Activated CD4-positive, CD25-positive, alpha-beta regulatory T cell treated with anti-CD3 and anti-CD28 coated beads, Interleukin-2, amount 50 U/mL, for 72 hours (primary cell): ENCODE measurements around the gene NUDT2.
"Not testable (repeated sequence)": the region's sequence is repeated elsewhere in the genome, so short reads cannot be mapped to it uniquely, and the experiment has no call there.

Source experiments
- DNase-seq: peaks from one replicate; pipeline ENCODE4 v3.0.0; 2021

Gene NUDT2

DNA sequence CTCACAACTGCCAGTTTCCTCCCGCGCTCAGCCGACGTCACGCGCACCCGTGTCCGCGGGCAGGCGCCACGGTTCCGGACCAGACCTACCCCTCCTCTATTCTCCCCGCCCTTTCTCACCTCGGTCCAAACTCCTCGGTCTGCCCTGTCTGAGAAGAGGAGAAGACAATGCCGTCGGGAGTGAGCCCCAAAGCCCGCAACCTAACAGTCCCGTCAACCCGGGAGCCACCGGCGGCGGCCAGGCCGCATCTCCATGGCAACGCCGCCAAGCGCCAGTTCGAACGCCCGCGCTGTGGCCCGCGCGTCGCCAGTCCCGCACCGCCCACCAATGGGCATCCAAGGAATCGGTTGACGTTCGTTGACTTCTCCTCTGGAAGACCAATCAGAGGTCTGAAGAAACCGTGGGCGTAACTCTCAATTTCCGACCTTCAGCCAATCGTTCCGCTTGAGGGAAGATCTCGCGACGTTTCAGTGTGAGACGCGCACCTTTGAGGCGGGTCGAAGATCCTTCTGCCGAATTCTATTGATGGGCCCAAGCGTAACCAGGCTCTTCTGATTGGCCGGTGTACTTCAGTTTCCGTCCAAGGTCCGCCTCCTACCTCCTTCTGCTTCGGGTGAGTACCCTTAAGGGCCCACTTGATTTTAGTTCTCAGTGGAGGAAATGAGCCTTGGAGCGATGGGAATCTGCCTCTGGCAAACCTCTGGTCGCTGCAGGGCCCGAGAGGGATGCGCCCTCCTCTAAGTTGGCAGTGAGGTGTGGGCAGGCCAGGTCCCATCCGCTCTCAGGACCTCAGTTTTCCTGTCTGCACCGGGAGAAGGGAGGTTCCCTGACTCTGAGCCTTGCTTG, at the start of gene NUDT2, which contains the start of gene KIF24:
Gene NUDT2 (plus strand): TSS at position 583 of the 846 bp plus-strand sequence. CDS start 9,471 bp downstream, outside the sequence.
Gene KIF24 (minus strand): TSS at position 282 of the 846 bp plus-strand sequence. CDS start 17,922 bp downstream, outside the sequence.
- peak; percentile 94 for DNase-seq

- no peak for DNase-seq
Observed at GRCh38 chr9:34282096-34282495, 47.3 kb upstream of the NUDT2 start.

- no peak for DNase-seq
Observed at GRCh38 chr9:34289159-34289558, 40.2 kb upstream of the NUDT2 start.

DNA sequence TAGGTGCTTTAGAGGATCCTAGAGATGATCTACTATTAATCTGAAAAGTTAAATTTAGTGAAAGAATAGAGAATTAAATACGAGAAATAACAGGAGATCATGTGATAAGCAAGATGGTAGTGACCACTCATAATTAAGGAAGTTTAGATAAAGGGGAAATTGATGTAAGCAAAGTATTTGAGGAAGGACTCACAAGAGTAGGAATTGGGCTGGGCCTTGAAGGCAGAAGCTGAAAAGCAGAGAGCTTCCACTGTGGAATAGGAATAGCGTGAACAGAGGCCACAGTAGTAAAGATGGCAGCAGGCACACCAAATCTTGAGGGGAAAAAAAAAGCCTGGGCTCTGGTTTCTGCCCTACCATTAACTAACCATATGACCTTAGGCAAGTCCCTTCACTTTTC, 38.3 kb upstream of the NUDT2 start:
- no peak for DNase-seq

DNA sequence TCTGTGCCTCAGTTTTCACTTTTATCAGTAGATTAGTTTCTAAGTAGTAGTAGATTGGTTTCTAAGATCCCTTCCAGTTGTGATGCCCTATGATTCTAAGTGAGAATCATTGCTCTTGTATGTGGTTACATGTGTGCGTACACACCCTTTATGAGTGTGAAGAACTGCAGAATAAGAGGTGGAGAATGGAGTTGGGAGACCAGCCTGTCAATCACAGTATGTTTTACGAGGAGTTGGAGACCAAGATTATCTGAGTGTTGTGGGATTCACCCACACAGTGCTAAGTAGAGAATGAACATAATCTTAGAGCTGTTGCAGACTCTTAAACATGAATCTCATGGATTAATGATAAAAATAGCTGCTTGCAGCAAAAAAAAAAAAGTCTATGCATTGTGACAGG, 37.9 kb upstream of the NUDT2 start:
- DNase-seq, result no peak

DNA sequence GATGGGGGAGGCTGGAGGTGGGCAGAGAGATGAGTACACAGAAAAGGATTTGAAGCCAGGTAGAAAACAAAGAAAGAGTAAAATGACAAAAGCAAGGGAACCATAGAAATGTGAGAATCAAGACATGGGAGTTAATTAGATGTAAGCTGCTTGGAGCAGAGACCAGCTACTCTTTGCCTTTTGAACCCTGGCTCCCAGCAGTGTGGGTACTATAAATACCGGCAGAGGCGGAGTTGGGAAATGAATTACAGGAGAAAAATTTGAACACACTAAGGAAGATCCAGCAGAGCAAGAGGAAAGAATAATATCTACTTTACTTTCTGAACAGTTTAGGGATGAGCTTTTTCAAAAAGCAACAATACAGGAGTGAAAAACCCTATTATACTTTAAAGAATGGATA, 36.8 kb upstream of the NUDT2 start:
- no peak for DNase-seq

DNA sequence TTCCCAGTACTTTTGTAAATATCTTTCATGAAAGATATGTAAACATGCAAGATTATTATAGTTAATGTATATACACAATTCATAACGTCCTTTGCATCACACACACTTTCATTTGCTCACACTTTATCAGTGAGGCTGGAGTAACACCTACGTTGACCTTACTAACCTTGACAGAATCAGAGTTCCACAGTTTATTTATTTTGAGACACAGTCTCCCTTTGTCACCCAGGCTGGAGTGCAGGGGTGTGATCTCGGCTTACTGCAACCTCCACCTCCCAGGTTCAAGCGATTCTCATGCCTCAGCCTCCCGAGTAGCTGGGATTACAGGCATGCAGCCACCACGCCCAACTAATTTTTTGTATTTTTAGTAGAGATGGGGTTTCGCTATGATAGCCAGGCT, 28.3 kb upstream of the NUDT2 start:
- not testable (repeated sequence) for DNase-seq

DNA sequence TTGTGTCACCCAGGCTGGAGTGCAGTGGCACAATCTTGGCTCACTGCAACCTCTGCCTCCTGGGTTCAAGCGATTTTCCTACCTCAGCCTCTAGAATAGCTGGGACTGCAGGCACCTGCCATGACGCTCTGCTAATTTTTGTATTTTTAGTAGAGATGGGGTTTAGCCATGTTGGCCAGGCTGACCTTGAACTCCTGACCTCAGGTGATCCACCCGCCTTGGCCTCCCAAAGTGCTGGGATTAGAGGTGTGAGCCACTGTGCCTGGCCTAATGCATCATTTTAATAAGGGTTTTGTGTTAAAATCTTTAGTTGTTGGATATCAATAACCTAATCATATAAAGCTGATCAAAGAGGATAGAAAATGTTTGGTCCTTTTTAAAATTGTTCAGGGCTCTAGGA, 21.1 kb upstream of the NUDT2 start:
- DNase-seq, result not testable (repeated sequence)

DNA sequence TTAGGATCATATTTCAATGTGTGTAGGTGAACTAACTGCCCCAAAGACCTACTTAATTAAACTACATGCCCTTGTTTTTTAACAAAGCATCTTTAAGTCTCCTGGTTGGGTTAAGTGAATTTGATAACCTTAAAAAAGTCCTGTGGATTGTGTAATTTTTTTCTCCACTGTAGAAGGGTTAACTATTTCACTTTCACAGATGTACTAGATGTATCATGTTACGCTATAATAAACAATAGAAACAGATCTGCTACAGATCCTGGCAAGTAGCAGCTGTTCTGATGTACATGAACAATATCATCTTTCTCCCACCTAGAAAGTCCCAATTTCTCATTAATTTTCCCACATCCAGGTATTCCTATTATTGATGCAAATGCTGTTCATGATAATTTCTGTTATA, 19.2 kb upstream of the NUDT2 start:
- no peak for DNase-seq

GRCh38 chr9:34311499-34312185, 17.7 kb upstream of the NUDT2 start:
- no peak for DNase-seq

DNA sequence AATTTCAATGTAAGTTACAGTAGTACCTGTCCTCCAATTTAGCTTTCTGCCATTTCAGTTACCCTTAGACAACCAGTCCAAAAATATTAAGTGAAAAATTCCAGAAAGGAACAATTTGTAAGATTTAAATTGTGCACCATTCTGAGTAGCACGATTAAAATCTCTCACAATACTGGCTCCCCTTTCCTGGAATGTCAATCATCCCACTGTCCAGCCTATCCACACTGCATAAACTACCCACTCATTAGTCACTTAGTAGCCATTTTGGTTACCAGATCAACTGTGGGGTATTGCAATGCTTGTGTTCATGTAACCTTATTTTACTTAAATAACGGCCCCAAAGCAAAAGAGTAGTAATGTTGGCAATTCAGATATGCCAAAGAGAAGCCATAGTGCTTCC, 11.9 kb upstream of the NUDT2 start:
- DNase-seq, result no peak

- no peak for DNase-seq
Observed at GRCh38 chr9:34318163-34318790, 11.1 kb upstream of the NUDT2 start.

DNA sequence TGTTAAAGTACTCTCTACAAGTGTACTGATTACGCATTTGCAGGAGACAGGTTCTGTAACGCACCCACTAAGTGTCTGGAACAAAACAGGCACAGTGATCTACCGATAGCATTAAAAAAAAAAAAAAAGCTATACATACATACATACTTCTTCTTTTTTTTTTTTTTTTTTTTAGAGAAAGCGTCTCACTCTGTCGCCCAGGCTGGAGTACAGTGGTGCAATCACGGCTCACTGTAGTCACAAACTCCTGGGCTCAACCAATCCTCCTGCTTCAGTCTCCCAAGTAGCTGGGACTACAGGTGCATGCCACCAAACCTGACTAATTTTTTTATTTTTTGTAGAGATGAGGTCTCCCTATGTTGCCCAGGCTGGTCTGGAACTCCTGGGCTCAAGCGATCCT, 7.9 kb upstream of the NUDT2 start:
- DNase-seq, result no peak

- no peak for DNase-seq
Observed at GRCh38 chr9:34322899-34323591, 6.3 kb upstream of the NUDT2 start.

GRCh38 chr9:34326690-34327089, 2.7 kb upstream of the NUDT2 start:
- no peak for DNase-seq

- no peak for DNase-seq
Observed at GRCh38 chr9:34328500-34328986, 826 bp upstream of the NUDT2 start.

- DNase-seq, result no peak
Observed at GRCh38 chr9:34331196-34331595, 1.8 kb downstream of the NUDT2 start.

DNA sequence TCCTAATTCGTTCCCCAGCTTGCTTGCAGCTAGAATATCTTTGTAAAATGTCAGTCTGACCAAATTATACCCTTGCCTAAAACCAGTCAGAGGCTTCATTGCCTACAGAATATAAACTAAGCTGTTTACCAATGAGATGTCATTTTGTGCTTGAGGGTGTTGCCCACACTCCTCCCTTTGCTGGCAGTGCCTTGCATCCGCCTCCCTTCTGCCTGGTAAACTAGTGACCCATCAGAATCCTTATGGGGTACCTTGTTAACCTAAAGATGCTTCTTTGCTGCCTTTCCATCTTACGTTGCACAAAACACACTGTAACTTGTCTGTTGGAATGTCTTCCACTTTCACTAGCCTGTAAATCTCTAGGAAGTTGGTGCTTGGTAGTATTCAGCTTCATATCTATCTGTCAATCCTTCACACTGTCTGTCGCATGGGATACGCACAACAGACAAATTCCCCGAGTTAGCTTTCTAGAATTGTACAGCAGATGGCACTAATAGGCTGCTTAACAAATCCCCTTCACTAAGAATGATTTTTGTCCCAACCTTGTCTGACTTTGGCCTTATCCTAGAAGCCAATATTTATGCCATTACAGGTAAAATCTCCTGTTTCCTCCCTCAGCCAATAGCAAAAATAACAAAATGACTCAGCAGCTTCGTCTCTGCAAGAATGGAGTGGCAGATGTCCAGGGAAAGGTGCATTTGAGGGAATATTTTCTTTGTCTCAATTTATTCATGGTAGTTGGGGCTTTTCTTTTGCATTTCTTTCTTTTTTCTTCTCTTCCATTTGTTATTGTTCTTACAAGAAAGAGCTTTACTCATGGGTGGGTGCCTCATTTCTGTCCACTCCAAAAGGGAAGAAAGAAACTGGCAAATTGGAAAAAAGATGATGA, 3.0 kb downstream of the NUDT2 start:
- DNase-seq, result no peak

DNA sequence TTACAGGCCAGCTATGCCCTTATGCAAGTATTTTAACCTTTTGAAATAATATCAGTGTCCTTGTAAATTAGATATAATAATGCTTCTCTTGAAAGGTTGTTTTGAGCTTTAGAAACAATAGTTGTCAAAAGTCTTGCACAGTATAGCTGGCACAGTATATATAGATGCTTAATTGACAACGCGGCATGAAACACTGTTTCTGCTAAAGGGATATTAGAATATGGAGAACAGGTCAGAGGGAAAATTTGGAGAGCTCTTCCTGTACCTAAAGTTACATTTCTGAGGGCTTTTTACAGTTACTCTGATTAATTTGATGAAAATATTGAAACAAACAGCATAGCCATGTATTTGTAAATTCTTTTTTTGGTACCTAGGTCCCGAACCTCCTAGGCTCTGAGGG, 4.5 kb downstream of the NUDT2 start:
- no peak for DNase-seq

DNA sequence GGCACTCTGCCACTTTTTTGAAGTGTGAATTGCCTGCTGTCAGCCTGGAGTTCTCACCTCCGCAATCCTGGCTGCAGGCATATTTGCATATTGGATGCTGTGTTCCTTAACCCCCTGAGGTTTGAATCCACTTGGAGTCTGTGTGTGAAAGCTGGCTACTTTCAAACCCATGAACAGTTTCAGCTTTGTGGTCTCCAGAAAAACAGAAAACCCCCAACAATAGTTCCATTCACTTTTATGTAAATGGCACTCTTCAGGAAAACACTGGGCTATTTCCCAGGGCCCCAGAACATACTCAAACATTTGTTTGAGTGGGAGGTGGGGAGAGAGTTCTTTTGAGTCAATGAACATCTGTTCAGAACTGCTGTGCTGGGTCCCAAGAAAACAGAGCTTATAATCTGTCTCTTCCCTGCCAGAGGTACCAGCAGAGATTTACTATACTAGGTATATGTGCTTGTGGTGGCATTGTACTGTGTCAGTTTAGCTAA, 5.0 kb downstream of the NUDT2 start:
- no peak for DNase-seq

- no peak for DNase-seq
Observed at GRCh38 chr9:34334916-34335315, 5.5 kb downstream of the NUDT2 start.

DNA sequence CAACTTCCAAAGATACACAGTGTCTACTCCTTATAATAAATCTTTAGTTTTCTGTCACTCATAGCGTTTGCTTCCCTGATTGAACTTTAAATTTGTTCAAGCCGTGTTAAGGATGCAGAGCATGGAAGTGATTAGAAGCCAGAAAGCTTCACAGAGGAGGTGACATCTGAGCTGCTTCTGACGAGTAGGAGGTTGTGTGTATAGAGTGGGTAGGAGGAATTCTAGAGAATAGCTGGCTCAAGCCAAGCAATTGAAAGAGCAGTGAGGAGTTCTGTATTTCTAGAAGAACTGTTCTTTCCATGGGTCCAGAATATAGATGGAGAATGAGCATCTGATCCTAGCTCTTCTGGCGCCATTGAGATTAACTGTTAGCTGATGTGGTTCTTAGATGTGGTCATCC, 6.0 kb downstream of the NUDT2 start:
- no peak for DNase-seq
